Activated naive CD4-positive, alpha-beta T cell (primary cell): ENCODE measurements around the gene SMC1B.
"Not testable (repeated sequence)": the region's sequence is repeated elsewhere in the genome, so short reads cannot be mapped to it uniquely, and the experiment has no call there.

Experiments used
- DNase-seq, 4 experiments: peaks; one replicate each; lab custom pipeline; 2025; lab: John Stamatoyannopoulos, UW

SMC1B gene

GRCh38 chr22:45296628-45297297, 116.6 kb downstream of the SMC1B start:
- peak in 2 of 4 experiments; percentile 23 to 31 for DNase-seq

- DNase-seq, result no peak
Observed at GRCh38 chr22:45295492-45295891, 117.9 kb downstream of the SMC1B start.

DNA sequence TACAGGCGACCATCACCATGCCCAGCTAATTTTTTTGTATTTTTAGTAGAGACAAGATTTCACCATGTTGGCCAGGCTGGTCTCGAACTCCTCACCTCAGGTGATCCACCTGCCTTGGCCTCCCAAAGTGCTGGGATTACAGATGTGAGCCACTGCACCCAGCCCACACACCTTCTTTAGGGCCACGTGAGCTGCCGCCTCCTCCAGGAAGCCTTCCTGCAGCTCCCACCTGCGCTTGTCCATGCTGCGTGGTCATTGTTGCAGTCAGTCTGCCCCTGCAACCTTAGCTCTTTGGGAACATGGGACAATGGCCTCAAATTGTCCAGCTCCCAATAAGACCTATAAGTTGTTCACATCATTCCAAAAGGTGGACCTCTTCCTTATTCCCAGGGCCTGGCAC, 118.4 kb downstream of the SMC1B start:
- DNase-seq, result not testable (repeated sequence)
